IMR-90 (cell line): Measurements from ENCODE around the gene ZGRF1. TPM values are rescaled to one million over a fixed set of nuclear protein-coding genes. Genes with fewer than 3 reads are reported as not detected.
A peak's percentile ranks its signal among the peaks of the same experiment; 100 is the strongest.

Experiments
- ATAC-seq: fragments of 200-7000 bp; cut with Tn5 transposase; 2 replicates; pipeline ENCODE4 v1.9.1; 2020; ENCODE audit warnings: low read depth, mild to moderate bottlenecking, moderate library complexity
- BruUV-seq: library from RNA; stranded (reverse); fragments of 400-500 nt; replicated peaks from 2 replicates; lab custom pipeline; 2021; lab: Mats Ljungman, UMichigan
- CTCF ChIA-PET: fragments of 300-600 bp; formaldehyde crosslinking; extraction: SDS; loops from one replicate; lab custom pipeline; 2021; ENCODE audit warnings: antibody characterized with exemption; lab: Yijun Ruan, JAX
- POLR2A ChIA-PET: fragments of 300-600 bp; sonication (Branson Sonifier 250); formaldehyde crosslinking; loops from one replicate; lab custom pipeline; 2022; ENCODE audit warnings: antibody characterized with exemption; ENCODE audit not compliant: unreplicated experiment; lab: Charles Lee
- DNase-seq: peaks from one replicate; pipeline ENCODE4 v3.0.0; 2013
- H2AFZ ChIP-seq: replicated peaks from 2 replicates; pipeline ENCODE3; 2013; ENCODE audit warnings: low read length, mild to moderate bottlenecking; ENCODE audit not compliant: poor library complexity
- H2AK5ac ChIP-seq: 2 replicates; pipeline ENCODE4 v1.6.1; 2013; ENCODE audit warnings: low read depth, low read length, inconsistent platforms
- H2AK9ac ChIP-seq: replicated peaks from 2 replicates; pipeline ENCODE3; 2013; ENCODE audit warnings: mild to moderate bottlenecking, low read depth, low read length, moderate library complexity; ENCODE audit not compliant: poor library complexity
- H2BK120ac ChIP-seq: 2 replicates; pipeline ENCODE4 v1.6.1; 2013; ENCODE audit warnings: low read depth, low read length, inconsistent platforms
- H2BK15ac ChIP-seq: 3 replicates; pipeline ENCODE4 v1.6.1; 2013; ENCODE audit warnings: low read depth, low read length, inconsistent platforms
- H2BK20ac ChIP-seq: 2 replicates; pipeline ENCODE4 v1.6.1; 2013; ENCODE audit warnings: low read depth, mild to moderate bottlenecking, inconsistent platforms, low read length, moderate library complexity
- H2BK5ac ChIP-seq: 2 replicates; pipeline ENCODE4 v1.6.1; 2013; ENCODE audit warnings: mild to moderate bottlenecking, low read depth, low read length, inconsistent platforms; ENCODE audit not compliant: poor library complexity, severe bottlenecking
- H3K14ac ChIP-seq: replicated peaks from 2 replicates; pipeline ENCODE4 v1.6.1; 2013; ENCODE audit warnings: low read depth, low read length, inconsistent platforms
- H3K18ac ChIP-seq: 2 replicates; pipeline ENCODE4 v1.6.1; 2013; ENCODE audit warnings: low read depth, low read length, control low read depth
- H3K23ac ChIP-seq: 2 replicates; pipeline ENCODE4 v1.6.1; 2013; ENCODE audit warnings: low read depth, low read length, inconsistent platforms
- H3K27ac ChIP-seq: 2 replicates; pipeline ENCODE4 v1.5.1; 2013; ENCODE audit warnings: mild to moderate bottlenecking, control low read depth, low read length; ENCODE audit not compliant: insufficient read depth
- H3K27me3 ChIP-seq: 2 replicates; pipeline ENCODE4 v1.6.1; 2013; ENCODE audit warnings: low read length; ENCODE audit not compliant: control insufficient read depth, insufficient read depth
- H3K36me3 ChIP-seq: 2 replicates; pipeline ENCODE4 v1.6.1; 2013; ENCODE audit warnings: low read length, mixed read lengths; ENCODE audit not compliant: control insufficient read depth, insufficient read depth
- H3K4ac ChIP-seq: 2 replicates; pipeline ENCODE4 v1.6.1; 2013; ENCODE audit warnings: low read depth, low read length, inconsistent platforms
- H3K4me1 ChIP-seq: 2 replicates; pipeline ENCODE4 v1.6.1; 2013; ENCODE audit warnings: low read length, mixed read lengths; ENCODE audit not compliant: control insufficient read depth, insufficient read depth
- H3K4me2 ChIP-seq: 2 replicates; pipeline ENCODE4 v1.6.1; 2013; ENCODE audit warnings: low read depth, mild to moderate bottlenecking, control low read depth, low read length, moderate library complexity
- H3K4me3 ChIP-seq: 2 replicates; pipeline ENCODE4 v1.5.1; 2013; ENCODE audit warnings: low read depth, mild to moderate bottlenecking, control low read depth, low read length, moderate library complexity; ENCODE audit not compliant: insufficient read depth
- H3K56ac ChIP-seq: 2 replicates; pipeline ENCODE4 v1.6.1; 2013; ENCODE audit warnings: low read length, inconsistent platforms; ENCODE audit not compliant: insufficient read depth; ENCODE audit errors: extremely low read depth
- H3K79me1 ChIP-seq, 2 experiments: 2 replicates each; pipeline ENCODE4 v1.6.1; 2013; ENCODE audit warnings: low read length in 2 of 2, inconsistent platforms in 1 of 2, low read depth in 1 of 2
- H3K9ac ChIP-seq: 2 replicates; pipeline ENCODE4 v1.6.1; 2013; ENCODE audit warnings: low read depth, low read length, control low read depth
- H3K9me1 ChIP-seq: 2 replicates; pipeline ENCODE4 v1.6.1; 2013; ENCODE audit warnings: low read length, inconsistent platforms; ENCODE audit not compliant: insufficient read depth
- H3K9me3 ChIP-seq: 2 replicates; pipeline ENCODE4 v1.6.1; 2013; ENCODE audit warnings: low read length; ENCODE audit not compliant: control insufficient read depth, insufficient read depth
- H4K20me1 ChIP-seq: 2 replicates; pipeline ENCODE4 v1.6.1; 2013; ENCODE audit warnings: low read length, inconsistent platforms; ENCODE audit not compliant: insufficient read depth
- H4K5ac ChIP-seq: 2 replicates; pipeline ENCODE4 v1.6.1; 2013; ENCODE audit warnings: mild to moderate bottlenecking, low read depth, low read length, control low read depth
- H4K8ac ChIP-seq, 2 experiments: 2 replicates each; pipeline ENCODE4 v1.6.1; 2013; ENCODE audit warnings: low read depth in 2 of 2, low read length in 2 of 2, control low read depth in 1 of 2, inconsistent platforms in 1 of 2
- H4K91ac ChIP-seq: 2 replicates; pipeline ENCODE4 v1.6.1; 2013; ENCODE audit warnings: low read depth, low read length, inconsistent platforms; ENCODE audit not compliant: insufficient read depth
- BHLHE40 ChIP-seq: fragments of 150-350 bp; IDR thresholded peaks from 2 replicates; pipeline ENCODE4 v1.6.1; 2016; ENCODE audit warnings: mild to moderate bottlenecking, low read depth, low read length
- CHD1 ChIP-seq: IDR thresholded peaks from 2 replicates; pipeline ENCODE4 v1.6.1; 2012; ENCODE audit warnings: low read depth, low read length, improper control_type of control experiment
- FOS ChIP-seq: fragments of 150-350 bp; IDR thresholded peaks from 2 replicates; pipeline ENCODE4 v1.6.1; 2016; ENCODE audit warnings: low read depth, low read length
- MXI1 ChIP-seq: IDR thresholded peaks from 2 replicates; pipeline ENCODE4 v1.6.1; 2012; ENCODE audit warnings: low read depth, mild to moderate bottlenecking, low read length, moderate library complexity, borderline replicate concordance
- NFE2L2 ChIP-seq: fragments of 150-350 bp; IDR thresholded peaks from 2 replicates; pipeline ENCODE4 v1.6.1; 2016; ENCODE audit warnings: low read depth, mild to moderate bottlenecking, low read length
- RCOR1 ChIP-seq: IDR thresholded peaks from 2 replicates; pipeline ENCODE4 v1.6.1; 2012; ENCODE audit warnings: mild to moderate bottlenecking, low read length, improper control_type of control experiment; ENCODE audit not compliant: insufficient replicate concordance
- RFX5 ChIP-seq: IDR thresholded peaks from 2 replicates; pipeline ENCODE4 v1.8.0; 2012; ENCODE audit warnings: low read depth, mild to moderate bottlenecking, low read length, moderate library complexity
- WGBS, 2 experiments: methylation state at CpG; one replicate each; pipeline versions ENCODE4 v1.1.5 to v1.1.7; 2013; ENCODE audit warnings: missing lambda C conversion rate in 2 of 2; ENCODE audit not compliant: insufficient read length in 1 of 2; ENCODE audit errors: extremely low coverage in 2 of 2; 5-methylcytosine and 5-hydroxymethylcytosine counted together
- dilution Hi-C: fragments of 300-500 bp; cut with HindIII; formaldehyde crosslinking; loops from one replicate; pipeline ENCODE4 v1.14.3; 2018; ENCODE audit warnings: low sequenced_read_pairs; ENCODE audit not compliant: unreplicated experiment
- in situ Hi-C: fragments of 300-500 bp; cut with MboI; formaldehyde crosslinking; loops from 3 replicates; pipeline ENCODE4 v1.14.3; 2019; ENCODE audit warnings: low sequenced_read_pairs, inconsistent platforms, mixed read lengths
- intact Hi-C: fragments of 100-400 bp; cut with micrococcal nuclease; formaldehyde crosslinking; loops from 2 replicates; pipeline ENCODE4 v1.10.0; 2022
- polyA plus RNA-seq, 3 experiments: library from polyadenylated mRNA; depleted of rRNA; stranded (reverse); fragments of >200 nt; gene quantifications; 2 replicates each; pipeline ENCODE4 v1.2.3, GENCODE V29; 2012; ENCODE audit warnings: low replicate concordance in 1 of 3
- total RNA-seq: library from RNA; depleted of rRNA; stranded (reverse); fragments of >200 nt; gene quantifications from 2 replicates; pipeline ENCODE4 v1.2.3, GENCODE V29; 2012
- TF ChIP-seq, protein P1 (sequence below): fragments of 150-350 bp; IDR thresholded peaks from 2 replicates; pipeline ENCODE4 v1.6.1; 2016; ENCODE audit warnings: low read depth, mild to moderate bottlenecking, low read length, moderate library complexity, borderline replicate concordance

Gene ZGRF1
- total and polyA plus RNA-seq, 2 of the 4 experiments (the other 2 are of a cell fraction) = 2.8 to 5.6 TPM

DNA sequence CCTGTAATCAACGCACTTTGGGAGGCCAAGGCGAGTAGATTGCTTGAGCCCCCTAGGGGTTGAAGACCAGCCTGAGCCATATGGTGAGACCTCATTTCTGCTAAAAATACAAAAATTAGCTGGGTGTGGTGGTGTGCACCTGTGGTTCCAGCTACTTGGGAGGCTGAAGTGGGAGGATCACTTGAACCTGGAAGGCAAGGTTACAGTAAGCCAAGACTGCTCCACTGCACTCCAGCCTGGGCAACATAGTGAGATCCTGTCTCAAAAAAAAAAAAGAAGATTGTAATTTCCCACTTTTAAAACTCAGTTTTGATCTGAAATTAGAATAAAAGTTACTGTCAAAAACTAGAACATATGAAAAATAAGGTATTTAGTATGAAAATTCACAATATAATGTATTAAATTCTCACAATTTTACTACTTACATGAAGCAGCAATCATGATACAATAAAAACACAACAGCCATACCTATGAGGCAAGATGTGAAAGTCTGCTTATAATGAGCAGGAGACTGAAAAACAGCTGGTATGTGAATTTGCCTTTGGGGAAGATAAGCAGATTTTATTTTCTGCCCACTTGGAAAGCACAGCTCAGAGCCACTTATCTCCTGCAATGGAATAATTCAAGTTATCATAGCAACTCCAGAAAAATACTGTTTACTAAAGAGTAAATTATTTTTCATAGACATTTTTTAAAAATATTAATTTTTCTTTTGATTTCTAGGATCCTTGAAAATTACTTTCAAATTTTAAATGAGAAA, 50.6 kb downstream of the ZGRF1 start (continued):
- TF ChIP-seq MXI1 = no peak

DNA sequence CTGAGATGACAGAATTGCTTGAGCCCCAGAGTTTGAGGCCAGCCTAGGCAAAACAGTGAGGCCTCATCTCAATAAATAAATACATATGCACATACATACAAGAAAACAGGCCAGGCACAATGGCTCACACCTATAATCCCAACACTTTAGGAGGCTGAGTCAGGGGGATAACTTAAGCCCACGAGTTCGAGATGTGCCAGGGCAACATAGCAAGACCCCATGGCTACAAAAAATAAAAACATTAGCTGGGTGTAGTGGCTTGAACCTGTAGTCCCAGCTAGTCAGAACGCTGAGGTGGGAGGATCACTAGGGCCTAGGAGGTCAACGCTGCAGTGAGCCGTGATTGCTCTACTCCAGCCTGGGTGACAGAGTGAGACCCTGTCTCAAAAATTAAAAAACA, 69.2 kb downstream of the ZGRF1 start:
- H2AK5ac ChIP-seq = no peak overlapping the region
- dilution Hi-C loops = no loop called here
- intact Hi-C loops = no loop called here

More for the DNA sequence above, 69.2 kb downstream of the ZGRF1 start:
- no peak overlapping the region for H3K4me2 ChIP-seq
- H2BK5ac ChIP-seq = no peak overlapping the region
- H3K36me3 ChIP-seq = no peaks in the 10 kb centered on the region
- no TSS peak for BruUV-seq
- H3K9ac ChIP-seq = no peak overlapping the region
- POLR2A ChIA-PET = no interaction called here
- no peak overlapping the region for H2BK15ac ChIP-seq
- ATAC-seq (no peak), DNase-seq (no peak)
- H2AFZ ChIP-seq = no peak overlapping the region
- H3K4me1 ChIP-seq = no peaks in the 10 kb centered on the region
- peak overlapping the region; percentile 14 for H2AK9ac ChIP-seq
- no peak for TF ChIP-seq BHLHE40
- no peak for TF ChIP-seq RFX5
- no peak for TF ChIP-seq CHD1
- TF ChIP-seq NFE2L2 = no peak
- TF ChIP-seq FOS = no peak
- TF ChIP-seq RCOR1 = no peak
- TF ChIP-seq, protein P1, sequence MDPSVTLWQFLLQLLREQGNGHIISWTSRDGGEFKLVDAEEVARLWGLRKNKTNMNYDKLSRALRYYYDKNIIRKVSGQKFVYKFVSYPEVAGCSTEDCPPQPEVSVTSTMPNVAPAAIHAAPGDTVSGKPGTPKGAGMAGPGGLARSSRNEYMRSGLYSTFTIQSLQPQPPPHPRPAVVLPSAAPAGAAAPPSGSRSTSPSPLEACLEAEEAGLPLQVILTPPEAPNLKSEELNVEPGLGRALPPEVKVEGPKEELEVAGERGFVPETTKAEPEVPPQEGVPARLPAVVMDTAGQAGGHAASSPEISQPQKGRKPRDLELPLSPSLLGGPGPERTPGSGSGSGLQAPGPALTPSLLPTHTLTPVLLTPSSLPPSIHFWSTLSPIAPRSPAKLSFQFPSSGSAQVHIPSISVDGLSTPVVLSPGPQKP = no peak
- in situ Hi-C loops = no loop called here
- H3K4ac ChIP-seq = no peak overlapping the region
- H3K14ac ChIP-seq = no peak overlapping the region
- CTCF ChIA-PET = no interaction called here
- H4K5ac ChIP-seq = no peak overlapping the region
- H3K23ac ChIP-seq = no peak overlapping the region
- no CpG with 5 or more reads among the region's 5 CpGs for WGBS, 2 experiments
- H3K27ac ChIP-seq = no peak overlapping the region
- H4K8ac ChIP-seq = no peak overlapping the region
- no peaks in the 10 kb centered on the region for H3K79me1 ChIP-seq
- H3K18ac ChIP-seq = no peak overlapping the region
- no peak overlapping the region for H3K56ac ChIP-seq
- no peak overlapping the region for H4K91ac ChIP-seq
- no peak overlapping the region for H2BK20ac ChIP-seq
- no peaks in the 10 kb centered on the region for H3K9me3 ChIP-seq
- H3K4me3 ChIP-seq = no peak overlapping the region
- H3K27me3 ChIP-seq = no peaks in the 10 kb centered on the region
- no peaks in the 10 kb centered on the region for H4K20me1 ChIP-seq
- no peaks in the 10 kb centered on the region for H3K9me1 ChIP-seq
- no peak overlapping the region for H2BK120ac ChIP-seq
